H1 (cell line): ENCODE measurements around the gene HS2ST1. TPM values are rescaled to one million over a fixed set of nuclear protein-coding genes. Genes with fewer than 3 reads are reported as not detected.

ENCODE experiments used
- CTCF ChIA-PET: fragments of 300-600 bp; sonication (Branson Sonifier 250); formaldehyde crosslinking; loops from one replicate; lab custom pipeline; 2021; ENCODE audit not compliant: partially characterized antibody; lab: Charles Lee
- POLR2A ChIA-PET: fragments of 300-600 bp; sonication (Branson Sonifier 250); formaldehyde crosslinking; loops from one replicate; lab custom pipeline; 2021; ENCODE audit warnings: inconsistent platforms; ENCODE audit not compliant: partially characterized antibody; lab: Charles Lee
- DNase-seq, 2 experiments: peaks; one replicate each; pipeline versions ENCODE4 v3.0.0 to v3.0.0-alpha.2; 2010 to 2022; ENCODE audit warnings: low spot score in 2 of 2, low read depth in 1 of 2, mixed read lengths in 1 of 2
- FAIRE-seq: peaks from 2 replicates; lab custom pipeline; 2011; peaks lifted over from hg19 to GRCh38; lab: Jason Lieb, UNC
- H2AFZ ChIP-seq: 2 replicates; pipeline ENCODE4 v1.8.1; 2012; ENCODE audit warnings: low read length, inconsistent platforms
- H2AK5ac ChIP-seq: 2 replicates; pipeline ENCODE4 v1.6.1; 2013; ENCODE audit warnings: low read depth, low read length
- H2BK120ac ChIP-seq: replicated peaks from 2 replicates; pipeline ENCODE3; 2013; ENCODE audit warnings: low read depth, low read length, inconsistent platforms
- H2BK12ac ChIP-seq: 2 replicates; pipeline ENCODE4 v1.6.1; 2013; ENCODE audit warnings: low read depth, low read length
- H2BK15ac ChIP-seq: 2 replicates; pipeline ENCODE4 v1.6.1; 2013; ENCODE audit warnings: low read length
- H2BK20ac ChIP-seq: 2 replicates; pipeline ENCODE4 v1.6.1; 2013; ENCODE audit warnings: low read length
- H2BK5ac ChIP-seq: 2 replicates; pipeline ENCODE4 v1.6.1; 2013; ENCODE audit warnings: low read depth, low read length
- H3K14ac ChIP-seq: 2 replicates; pipeline ENCODE4 v1.6.1; 2013; ENCODE audit warnings: inconsistent platforms; ENCODE audit not compliant: insufficient read length
- H3K18ac ChIP-seq: 2 replicates; pipeline ENCODE4 v1.6.1; 2013; ENCODE audit warnings: low read length; ENCODE audit errors: extremely low read depth
- H3K23ac ChIP-seq: 2 replicates; pipeline ENCODE4 v1.6.1; 2013; ENCODE audit warnings: inconsistent platforms; ENCODE audit not compliant: insufficient read length
- H3K23me2 ChIP-seq: 2 replicates; pipeline ENCODE4 v1.6.1; 2013; ENCODE audit warnings: low read depth, low read length
- H3K27ac ChIP-seq: 2 replicates; pipeline ENCODE4 v1.6.1; 2011; ENCODE audit warnings: low read depth, low read length, inconsistent platforms
- H3K27me3 ChIP-seq, 4 experiments: replicated peaks in 1 of 4; 1 replicate in 1 of 4; 2 replicates in 3 of 4; pipeline versions ENCODE4 v1.6.1 to v1.8.1; 2011 to 2013; ENCODE audit warnings: low read length in 3 of 4, mild to moderate bottlenecking in 3 of 4, inconsistent platforms in 2 of 4, mixed read lengths in 2 of 4, moderate library complexity in 1 of 4; ENCODE audit not compliant: control insufficient read depth in 3 of 4, insufficient read depth in 3 of 4; ENCODE audit errors: extremely low read depth in 1 of 4
- H3K36me3 ChIP-seq, 4 experiments: 2 replicates each; pipeline versions ENCODE4 v1.6.1 to v1.8.1; 2011 to 2013; ENCODE audit warnings: mild to moderate bottlenecking in 4 of 4, low read length in 3 of 4, moderate library complexity in 2 of 4, control low read depth in 1 of 4, inconsistent platforms in 1 of 4; ENCODE audit not compliant: insufficient read depth in 4 of 4, control insufficient read depth in 2 of 4
- H3K4ac ChIP-seq: replicated peaks from 2 replicates; pipeline ENCODE3; 2013; ENCODE audit warnings: low read length, low read depth, mixed read lengths, inconsistent platforms; ENCODE audit not compliant: insufficient read length
- H3K4me1 ChIP-seq, 4 experiments: replicated peaks in 1 of 4; 1 replicate in 1 of 4; 2 replicates in 3 of 4; pipeline versions ENCODE4 v1.6.1 to v1.8.1; 2011 to 2013; ENCODE audit warnings: low read length in 3 of 4, inconsistent platforms in 2 of 4, mixed read lengths in 1 of 4; ENCODE audit not compliant: insufficient read depth in 4 of 4, control insufficient read depth in 3 of 4
- H3K4me2 ChIP-seq, 2 experiments: 2 replicates each; pipeline versions ENCODE4 v1.6.1 to v1.8.1; 2011 to 2013; ENCODE audit warnings: low read depth in 2 of 2, low read length in 2 of 2, control low read depth in 1 of 2, inconsistent platforms in 1 of 2, mild to moderate bottlenecking in 1 of 2; ENCODE audit not compliant: insufficient read depth in 1 of 2
- H3K4me3 ChIP-seq, 4 experiments: fragments of 200-600, 300-600 bp in 1 of 4; sonication (generic), shearing (Covaris generic), sonication (Bioruptor Twin) in 1 of 4; 2 replicates each; pipeline versions ENCODE4 v1.5.1 to v1.8.1; 2011 to 2016; ENCODE audit warnings: low read length in 4 of 4, low read depth in 3 of 4, control low read depth in 2 of 4, inconsistent platforms in 2 of 4, mild to moderate bottlenecking in 2 of 4, mixed read lengths in 1 of 4, moderate library complexity in 1 of 4; ENCODE audit not compliant: insufficient read depth in 2 of 4; ENCODE audit errors: extremely low read depth in 1 of 4
- H3K56ac ChIP-seq: replicated peaks from 2 replicates; pipeline ENCODE3; 2013; ENCODE audit warnings: low read depth, mild to moderate bottlenecking, mixed read lengths, low read length, inconsistent platforms; ENCODE audit not compliant: insufficient read length
- H3K79me1 ChIP-seq: 2 replicates; pipeline ENCODE4 v1.6.1; 2013; ENCODE audit warnings: low read depth, low read length, control low read depth
- H3K79me2 ChIP-seq, 2 experiments: 2 replicates each; pipeline versions ENCODE4 v1.6.1 to v1.8.1; 2012 to 2013; ENCODE audit warnings: low read length in 2 of 2, mild to moderate bottlenecking in 2 of 2, inconsistent platforms in 1 of 2; ENCODE audit not compliant: insufficient read depth in 2 of 2, control insufficient read depth in 1 of 2
- H3K9ac ChIP-seq, 4 experiments: replicated peaks in 1 of 4; 1 replicate in 1 of 4; 2 replicates in 3 of 4; pipeline versions ENCODE4 v1.6.1 to v1.8.1; 2011 to 2013; ENCODE audit warnings: low read depth in 3 of 4, low read length in 3 of 4, control low read depth in 2 of 4, mild to moderate bottlenecking in 2 of 4, moderate library complexity in 2 of 4, inconsistent platforms in 1 of 4; ENCODE audit errors: extremely low read depth in 1 of 4
- H3K9me3 ChIP-seq, 2 experiments: 2 replicates each; pipeline versions ENCODE4 v1.6.1 to v1.8.1; 2012 to 2013; ENCODE audit warnings: mild to moderate bottlenecking in 2 of 2, moderate library complexity in 2 of 2, control low read depth in 1 of 2, inconsistent platforms in 1 of 2, low read depth in 1 of 2, low read length in 1 of 2, mixed read lengths in 1 of 2; ENCODE audit not compliant: insufficient read depth in 2 of 2
- H4K20me1 ChIP-seq, 2 experiments: replicated peaks in 1 of 2; 2 replicates each; pipeline versions ENCODE3 to v1.8.1; 2011 to 2013; ENCODE audit warnings: inconsistent platforms in 2 of 2, low read length in 2 of 2, mild to moderate bottlenecking in 1 of 2; ENCODE audit not compliant: insufficient read depth in 2 of 2, control insufficient read depth in 1 of 2
- H4K5ac ChIP-seq: 2 replicates; pipeline ENCODE4 v1.6.1; 2013; ENCODE audit warnings: low read length, low read depth, mixed read lengths, inconsistent platforms; ENCODE audit not compliant: insufficient read length
- H4K8ac ChIP-seq: 2 replicates; pipeline ENCODE4 v1.8.0; 2013; ENCODE audit warnings: mild to moderate bottlenecking, moderate library complexity, low read length, inconsistent platforms; ENCODE audit not compliant: insufficient read depth; ENCODE audit errors: extremely low read depth
- H4K91ac ChIP-seq: replicated peaks from 2 replicates; pipeline ENCODE3; 2013; ENCODE audit warnings: low read length, mixed read lengths, inconsistent platforms; ENCODE audit not compliant: insufficient read length
- ASH2L ChIP-seq: fragments of 200-600, 300-600 bp; sonication (generic); IDR thresholded peaks from one replicate; pipeline ENCODE4 v1.7.1; 2017; ENCODE audit warnings: low read length
- HDAC6 ChIP-seq: IDR thresholded peaks from one replicate; pipeline ENCODE4 v1.7.1; 2012; ENCODE audit warnings: low read depth, mild to moderate bottlenecking, inconsistent platforms, low read length, moderate library complexity
- KDM4A ChIP-seq: IDR thresholded peaks from one replicate; pipeline ENCODE4 v1.7.1; 2012; ENCODE audit warnings: low read depth, mild to moderate bottlenecking, moderate library complexity, low read length, inconsistent platforms; ENCODE audit not compliant: severe bottlenecking
- NRF1 ChIP-seq: IDR thresholded peaks from 2 replicates; pipeline ENCODE4 v1.6.1; 2011; ENCODE audit warnings: mild to moderate bottlenecking, low read depth, low read length, improper control_type of control experiment
- SP4 ChIP-seq: IDR thresholded peaks from 2 replicates; pipeline ENCODE4 v1.6.1; 2012; ENCODE audit warnings: low read length, inconsistent platforms
- TAF1 ChIP-seq: IDR thresholded peaks from 2 replicates; pipeline ENCODE4 v1.6.1; 2011; ENCODE audit warnings: mild to moderate bottlenecking, low read depth, low read length
- WGBS, 2 experiments: shearing (Covaris generic) in 1 of 2; methylation state at CpG; one replicate each; pipeline versions ENCODE4 v1.1.6 to v1.1.7; 2013 to 2015; ENCODE audit warnings: low lambda C conversion rate in 2 of 2, mixed read lengths in 2 of 2, inconsistent platforms in 1 of 2, low coverage in 1 of 2, missing lambda C conversion rate in 1 of 2; ENCODE audit not compliant: insufficient replicate concordance in 2 of 2, insufficient coverage in 1 of 2, insufficient read length in 1 of 2; ENCODE audit errors: extremely low coverage in 1 of 2, missing lambda C conversion rate in 1 of 2; 5-methylcytosine and 5-hydroxymethylcytosine counted together
- polyA plus RNA-seq, 7 experiments: library from polyadenylated mRNA; depleted of rRNA in 3 of 7; stranded (reverse) in 5 of 7; unstranded in 2 of 7; fragments of >200 nt in 5 of 7; fragments of 200-250 nt in 2 of 7; gene quantifications; 1 replicate in 5 of 7; 2 replicates in 1 of 7; 4 replicates in 1 of 7; pipeline versions ENCODE4 v1.2.1 to v1.2.3, GENCODE V29; 2011 to 2013; ENCODE audit warnings: missing spikeins in 2 of 7, mixed read lengths in 2 of 7
- total RNA-seq: library from RNA; stranded (reverse); fragmentation: NEBNext Ultra II Directional; extraction: Animal tissue kit (Norgen Biotek cat#: 25700); gene quantifications from 2 replicates; pipeline ENCODE4 v1.2.1, GENCODE V29; 2021

Gene HS2ST1
- total and polyA plus RNA-seq, 2 of the 8 experiments (the other 6 are each of a cell fraction or from before 2014, with no cell fraction given) = 5.2 to 28.3 TPM

DNA sequence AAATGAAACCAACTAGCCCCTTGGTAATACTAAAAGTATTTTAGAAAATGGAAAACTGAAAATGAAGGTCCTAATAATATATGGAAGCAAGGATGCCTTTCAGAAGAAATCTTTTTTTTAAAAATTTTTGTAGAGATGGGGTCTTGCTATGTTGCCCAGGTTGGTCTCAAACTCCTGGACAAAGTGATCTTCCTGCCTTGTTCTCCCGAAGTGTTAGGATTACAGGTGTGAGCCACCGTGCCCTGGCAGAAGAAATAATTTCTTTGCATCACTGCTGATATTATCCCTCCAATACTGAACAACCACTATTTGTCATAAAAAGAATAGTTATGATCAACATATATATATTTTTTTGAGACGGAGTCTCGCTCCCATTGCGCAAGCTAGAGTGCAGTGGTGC is 26.1 kb upstream of the HS2ST1 start:
- H2AFZ ChIP-seq = no peak overlapping the region
- no peak overlapping the region for H3K4ac ChIP-seq
- H3K9me3 ChIP-seq = no peaks in the 10 kb centered on the region
- POLR2A ChIA-PET = interaction anchor here (2.0 kb wide), 1 partner anchor 26 kb away, joined by 8 read pairs; the partner anchor contains the start of genes HS2ST1 and SELENOF
- H4K20me1 ChIP-seq = no peaks in the 10 kb centered on the region
- no peak overlapping the region for H4K8ac ChIP-seq
- peaks cover 0 to 33% of the 10 kb centered on the region in 2 experiments; a peak in 2 of 4 replicates for H3K79me2 ChIP-seq
- no peak overlapping the region for H2BK20ac ChIP-seq
- H4K5ac ChIP-seq = no peak overlapping the region
- H3K4me3 ChIP-seq = no peak overlapping the region
- no peak overlapping the region for H3K18ac ChIP-seq
- H2BK120ac ChIP-seq = no peak overlapping the region
- H3K4me1 ChIP-seq = no peaks in the 10 kb centered on the region
- no peaks in the 10 kb centered on the region for H3K79me1 ChIP-seq
- H3K56ac ChIP-seq = no peak overlapping the region
- no peak overlapping the region for H2BK12ac ChIP-seq
- H3K27ac ChIP-seq = no peak overlapping the region
- CTCF ChIA-PET = interaction anchor here (0.7 to 1.6 kb wide), 2 partner anchors 75 to 106 kb away, joined by 3 to 6 read pairs; no protein-coding TSS in a partner anchor
- no peaks in the 10 kb centered on the region; the same call in 1 of the 2 replicates for H3K23me2 ChIP-seq
- no peak overlapping the region for H4K91ac ChIP-seq
- DNase-seq (no peak), FAIRE-seq (no peak)
- no peak overlapping the region for H3K23ac ChIP-seq
- H2AK5ac ChIP-seq = no peak overlapping the region
- H3K36me3 ChIP-seq = peaks cover 0 to 9% (median 1%) of the 10 kb centered on the region in 4 experiments; a peak in 4 of 8 replicates
- no peak overlapping the region for H2BK5ac ChIP-seq
- 93% methylated on average over 5 of the region's 5 CpGs; no CpG with 5 or more reads in 1 of the 2 experiments for WGBS, 2 experiments
- TF ChIP-seq NRF1 = no peak
- no peak for TF ChIP-seq HDAC6
- no peak for TF ChIP-seq TAF1
- TF ChIP-seq KDM4A = no peak
- no peak for TF ChIP-seq SP4
- no peak for TF ChIP-seq ASH2L
- H3K4me2 ChIP-seq = no peak overlapping the region
- no peak overlapping the region for H2BK15ac ChIP-seq
- no peak overlapping the region for H3K9ac ChIP-seq
- no peaks in the 10 kb centered on the region for H3K27me3 ChIP-seq
- H3K14ac ChIP-seq = no peak overlapping the region
